Left lung (tissue), 10 donors: ENCODE results near the gene SNX27. TPM values are rescaled to one million over a fixed set of nuclear protein-coding genes. Genes with fewer than 3 reads are reported as not detected.

ENCODE experiments used
- ATAC-seq: fragments of 200-7000 bp; cut with Tn5 transposase; one replicate; pipeline ENCODE4 v1.9.1; 2020; ENCODE audit warnings: moderate library complexity
- DNase-seq, 4 donors: peaks; one replicate each; pipeline ENCODE4 v3.0.0-alpha.2; 2013 to 2020
- H3K27ac ChIP-seq, 2 donors: fragments of 200-600 bp; sonication (generic) in 1 of 2; one replicate each; pipeline versions ENCODE4 v1.5.0 to v1.8.0; 2020 to 2021
- H3K27me3 ChIP-seq, 2 donors: fragments of 200-600 bp; sonication (generic) in 1 of 2; one replicate each; pipeline versions ENCODE4 v1.5.0 to v1.8.0; 2020 to 2021
- H3K36me3 ChIP-seq, 2 donors: fragments of 200-600 bp; sonication (generic) in 1 of 2; one replicate each; pipeline versions ENCODE4 v1.5.0 to v1.8.0; 2020 to 2021
- H3K4me1 ChIP-seq, 2 donors: fragments of 200-600 bp; one replicate each; pipeline ENCODE4 v1.8.0; 2021
- H3K4me3 ChIP-seq, 2 donors: fragments of 200-600 bp; sonication (generic) in 1 of 2; one replicate each; pipeline versions ENCODE4 v1.5.0 to v1.8.0; 2020 to 2021; ENCODE audit warnings: mild to moderate bottlenecking in 1 of 2
- H3K9me3 ChIP-seq, 2 donors: fragments of 200-600 bp; sonication (generic) in 1 of 2; one replicate each; pipeline versions ENCODE4 v1.5.0 to v1.8.0; 2020 to 2021
- intact Hi-C, 2 donors: fragments of 100-400 bp; cut with DNase I; formaldehyde crosslinking; loops; one replicate each; pipeline versions ENCODE4 v1.11.2 to v1.14.2; 2022
- polyA plus RNA-seq, 6 donors: library from polyadenylated mRNA; unstranded; fragments of 120-200 nt; gene quantifications; one replicate each; pipeline ENCODE4 v1.2.1, GENCODE V29; 2013; ENCODE audit not compliant: insufficient read length in 6 of 6
- total RNA-seq, 2 donors: library from RNA; stranded (reverse); fragmentation: NEBNext Ultra II Directional; extraction: Animal tissue kit (Norgen Biotek cat#: 25700); gene quantifications; one replicate each; pipeline ENCODE4 v1.2.1, GENCODE V29; 2021
- TF ChIP-seq, protein P1 (sequence below), 2 donors: fragments of 200-600 bp; sonication (generic) in 1 of 2; IDR thresholded peaks; one replicate each; pipeline versions ENCODE4 v1.5.0 to v1.8.0; 2021; ENCODE audit warnings: antibody characterized with exemption in 2 of 2
- donor health status: DM: no; HTN: yes; CAD: no.
- donor health status: DM: no; HTN: no; CAD: no.

SNX27 gene
- total and polyA plus RNA-seq, 8 donors: 21.5 to 64.5 (median 23.9) TPM

DNA sequence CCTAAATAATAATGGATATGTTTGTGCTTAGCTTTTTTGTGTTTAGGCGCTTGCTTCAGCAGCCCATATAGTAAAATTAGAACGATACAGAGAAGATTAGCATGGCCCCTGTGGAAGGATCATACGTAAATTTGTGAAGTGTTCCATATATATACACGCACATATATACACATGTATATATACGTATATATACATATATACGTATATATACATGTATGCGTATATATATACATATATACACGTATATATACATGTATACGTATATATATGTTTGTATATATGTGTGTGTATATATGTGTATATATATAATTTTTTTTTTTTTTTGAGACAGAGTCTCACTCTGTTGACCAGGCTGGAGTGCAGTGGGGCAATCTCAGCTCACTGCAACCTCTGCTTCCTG, 17.4 kb downstream of the SNX27 start:
- H3K4me3 ChIP-seq: no peak overlapping the region
- H3K36me3 ChIP-seq: no peaks in the 10 kb centered on the region
- intact Hi-C loops: no loop called here
- TF ChIP-seq, protein P1, sequence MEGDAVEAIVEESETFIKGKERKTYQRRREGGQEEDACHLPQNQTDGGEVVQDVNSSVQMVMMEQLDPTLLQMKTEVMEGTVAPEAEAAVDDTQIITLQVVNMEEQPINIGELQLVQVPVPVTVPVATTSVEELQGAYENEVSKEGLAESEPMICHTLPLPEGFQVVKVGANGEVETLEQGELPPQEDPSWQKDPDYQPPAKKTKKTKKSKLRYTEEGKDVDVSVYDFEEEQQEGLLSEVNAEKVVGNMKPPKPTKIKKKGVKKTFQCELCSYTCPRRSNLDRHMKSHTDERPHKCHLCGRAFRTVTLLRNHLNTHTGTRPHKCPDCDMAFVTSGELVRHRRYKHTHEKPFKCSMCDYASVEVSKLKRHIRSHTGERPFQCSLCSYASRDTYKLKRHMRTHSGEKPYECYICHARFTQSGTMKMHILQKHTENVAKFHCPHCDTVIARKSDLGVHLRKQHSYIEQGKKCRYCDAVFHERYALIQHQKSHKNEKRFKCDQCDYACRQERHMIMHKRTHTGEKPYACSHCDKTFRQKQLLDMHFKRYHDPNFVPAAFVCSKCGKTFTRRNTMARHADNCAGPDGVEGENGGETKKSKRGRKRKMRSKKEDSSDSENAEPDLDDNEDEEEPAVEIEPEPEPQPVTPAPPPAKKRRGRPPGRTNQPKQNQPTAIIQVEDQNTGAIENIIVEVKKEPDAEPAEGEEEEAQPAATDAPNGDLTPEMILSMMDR (IDR thresholded peaks at IDR 0.05): no peak
- no peaks in the 10 kb centered on the region for H3K27me3 ChIP-seq
- H3K4me1 ChIP-seq: no peaks in the 10 kb centered on the region
- no peak overlapping the region for H3K27ac ChIP-seq
- no peak for DNase-seq
- H3K9me3 ChIP-seq: no peaks in the 10 kb centered on the region
- no peak for ATAC-seq

DNA sequence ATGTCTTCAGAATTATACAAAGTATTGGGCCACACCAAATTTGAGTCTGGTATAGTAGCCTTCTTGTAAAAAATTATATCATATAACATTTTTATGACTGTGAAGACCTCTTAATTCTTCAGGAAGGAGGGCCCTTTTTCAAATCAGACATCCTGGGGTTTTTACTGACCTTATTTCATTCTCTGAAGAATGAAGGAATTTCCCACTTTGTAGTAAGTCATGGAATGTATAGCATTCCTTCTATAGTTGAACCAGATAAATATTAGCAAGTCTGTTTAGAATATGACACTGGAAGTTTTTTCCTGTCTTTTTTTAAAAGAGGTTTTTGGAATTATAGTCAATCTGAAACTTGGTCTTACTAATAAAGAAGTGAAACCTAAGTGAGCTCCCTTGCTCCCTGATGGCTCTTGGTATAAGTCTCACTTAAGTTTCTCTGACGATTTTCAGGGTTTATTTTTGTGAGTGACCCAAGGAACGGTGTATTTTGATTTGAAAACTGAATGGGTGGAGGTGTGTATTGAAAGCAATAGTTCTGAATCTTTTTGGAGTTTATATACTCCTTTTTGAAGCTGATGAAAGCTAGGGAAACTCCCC, 23.7 kb downstream of the SNX27 start:
- Histone ChIP-seq H3K4me3 (no peak overlapping the region), H3K27ac (no peak overlapping the region), H3K4me1 (peaks cover 11% of the 10 kb centered on the region in 2 donors), H3K27me3 (no peaks in the 10 kb centered on the region), H3K9me3 (no peaks in the 10 kb centered on the region), H3K36me3 (no peaks in the 10 kb centered on the region)
- TF ChIP-seq, protein P1 (IDR thresholded peaks at IDR 0.05): no peak
- intact Hi-C loops: no loop called here
- DNase-seq (no peak), ATAC-seq (no peak)

DNA sequence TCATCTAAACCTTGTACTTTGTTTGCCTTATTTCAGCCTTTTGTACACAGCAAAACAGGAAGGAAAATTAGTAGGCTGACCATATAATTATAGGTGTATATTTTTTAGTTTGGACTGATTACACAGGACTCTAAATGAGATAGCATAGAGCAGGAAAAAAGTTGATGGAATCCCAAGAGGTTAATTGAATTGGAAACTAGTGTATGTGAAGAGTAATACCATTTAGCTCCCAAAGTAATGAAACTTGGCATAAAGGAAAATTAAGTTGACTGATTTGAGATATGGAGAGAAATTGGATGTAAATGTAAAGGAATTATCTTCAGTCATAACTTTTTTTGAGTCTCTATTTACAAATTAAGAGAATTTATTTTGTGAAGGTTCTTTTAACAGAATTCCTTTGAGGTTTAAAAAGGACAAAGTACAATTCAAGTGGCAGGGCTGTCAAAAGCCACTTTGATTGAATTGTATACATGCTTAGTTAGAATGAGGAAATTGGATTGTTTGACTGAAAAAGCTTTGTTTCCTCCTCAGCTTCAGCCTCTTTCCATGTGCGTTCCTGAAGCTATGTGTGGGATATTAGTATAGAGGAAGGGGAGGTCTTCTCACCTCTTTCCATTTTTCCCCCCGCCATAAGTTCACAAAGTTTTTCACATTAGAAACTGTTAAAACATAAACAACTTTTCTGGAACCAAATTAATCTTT, 26.4 kb downstream of the SNX27 start:
- H3K27me3 ChIP-seq: no peaks in the 10 kb centered on the region
- no peaks in the 10 kb centered on the region for H3K36me3 ChIP-seq
- DNase-seq (no peak), ATAC-seq (no peak)
- peaks cover 11% of the 10 kb centered on the region in 2 donors for H3K4me1 ChIP-seq
- intact Hi-C loops: no loop called here
- H3K9me3 ChIP-seq: no peaks in the 10 kb centered on the region
- TF ChIP-seq, protein P1 (IDR thresholded peaks at IDR 0.05): no peak
- no peak overlapping the region for H3K4me3 ChIP-seq
- no peak overlapping the region for H3K27ac ChIP-seq

DNA sequence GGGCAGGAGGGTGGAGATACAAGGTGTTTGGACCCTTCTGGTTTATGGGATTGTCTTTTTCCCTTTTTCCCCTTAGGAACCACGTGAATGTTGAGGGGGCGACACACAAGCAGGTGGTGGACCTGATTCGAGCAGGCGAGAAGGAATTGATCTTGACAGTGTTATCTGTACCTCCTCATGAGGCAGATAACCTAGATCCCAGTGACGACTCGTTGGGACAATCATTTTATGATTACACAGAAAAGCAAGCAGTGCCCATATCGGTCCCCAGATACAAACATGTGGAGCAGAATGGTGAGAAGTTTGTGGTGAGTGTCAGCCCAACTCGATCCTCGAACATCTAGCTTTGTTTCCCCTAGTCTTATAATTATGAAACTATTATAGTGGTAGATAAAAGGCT, 27.0 kb downstream of the SNX27 start:
- Histone ChIP-seq H3K4me1 (peaks cover 11% of the 10 kb centered on the region in 2 donors), H3K36me3 (no peaks in the 10 kb centered on the region), H3K27me3 (no peaks in the 10 kb centered on the region), H3K4me3 (no peak overlapping the region), H3K27ac (no peak overlapping the region), H3K9me3 (no peaks in the 10 kb centered on the region)
- ATAC-seq: no peak
- DNase-seq: no peak
- TF ChIP-seq, protein P1 (IDR thresholded peaks at IDR 0.05): no peak
- intact Hi-C loops: no loop called here

DNA sequence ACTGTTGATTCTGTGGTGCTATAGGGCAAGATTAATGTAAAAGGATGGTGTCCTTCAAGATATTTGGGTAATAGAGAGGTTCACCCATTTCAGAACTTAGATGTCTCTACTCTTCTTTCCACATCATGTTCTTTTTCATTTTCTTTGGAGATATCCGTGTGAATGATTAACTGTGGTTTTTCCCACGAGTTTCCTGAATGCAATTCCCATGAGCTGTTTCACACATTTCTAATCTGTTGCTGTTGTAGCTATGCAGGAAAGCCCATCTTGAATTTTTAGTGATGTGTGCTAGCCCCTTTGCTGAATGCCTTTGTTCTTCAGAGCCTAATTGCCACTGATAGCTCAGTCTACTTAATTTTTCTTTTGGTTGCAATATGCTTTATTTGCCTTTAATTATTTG, 27.6 kb downstream of the SNX27 start:
- Histone ChIP-seq H3K4me1 (peaks cover 11% of the 10 kb centered on the region in 2 donors), H3K4me3 (no peak overlapping the region), H3K27ac (no peak overlapping the region), H3K36me3 (no peaks in the 10 kb centered on the region), H3K9me3 (no peaks in the 10 kb centered on the region), H3K27me3 (no peaks in the 10 kb centered on the region)
- no peak for DNase-seq
- TF ChIP-seq, protein P1 (IDR thresholded peaks at IDR 0.05): no peak
- ATAC-seq: no peak
- intact Hi-C loops: no loop called here
